Tibial nerve (tissue), 4 donors: ENCODE measurements around the gene ZDHHC16.

ENCODE experiments used
- EP300 ChIP-seq, 2 donors: sonication (generic); formaldehyde crosslinking; IDR thresholded peaks; one replicate each; pipeline ENCODE4 v1.6.1; 2017; ENCODE audit warnings: antibody characterized with exemption in 2 of 2, mild to moderate bottlenecking in 1 of 2
- POLR2A ChIP-seq, 2 donors: fragments of 450-650 bp; IDR thresholded peaks; one replicate each; pipeline ENCODE4 v1.6.1; 2017; ENCODE audit warnings: antibody characterized with exemption in 2 of 2, mild to moderate bottlenecking in 2 of 2, moderate library complexity in 2 of 2
- TF ChIP-seq, protein P1 (sequence below), 5 experiments: fragments of 200-600 bp in 3 of 5; fragments of 450-650 bp in 2 of 5; sonication (generic) in 3 of 5; IDR thresholded peaks; one replicate each; pipeline ENCODE4 v1.5.1; 2016 to 2019; ENCODE audit warnings: antibody characterized with exemption in 5 of 5, mild to moderate bottlenecking in 3 of 5, moderate library complexity in 2 of 5

DNA sequence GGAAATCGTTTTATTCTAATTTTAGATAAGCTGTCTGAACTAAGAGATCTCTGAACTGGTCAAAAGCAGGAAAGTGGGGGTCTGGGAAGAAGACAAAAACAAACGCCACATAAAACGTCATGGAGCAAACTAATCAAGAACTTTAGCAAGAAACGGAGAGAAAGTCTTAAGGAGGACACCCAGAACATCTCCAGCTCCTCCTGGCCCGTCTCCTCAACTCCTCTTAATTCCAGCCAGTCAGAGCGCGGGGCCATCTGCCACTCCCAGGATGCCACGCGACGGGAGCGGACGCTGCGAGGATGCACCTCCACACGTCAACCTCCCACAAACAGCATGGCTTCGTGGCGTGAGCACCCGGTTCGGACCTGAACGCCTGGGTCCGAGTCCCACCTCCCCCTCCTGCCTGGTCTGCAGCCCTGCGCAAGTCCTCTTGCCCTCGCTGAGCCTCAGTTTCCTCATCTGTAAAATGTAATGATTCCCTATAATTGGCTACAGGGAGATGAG, 51.6 kb downstream of the ZDHHC16 start:
- TF ChIP-seq POLR2A (IDR thresholded peaks at IDR 0.05) = no peak
- TF ChIP-seq, protein P1, sequence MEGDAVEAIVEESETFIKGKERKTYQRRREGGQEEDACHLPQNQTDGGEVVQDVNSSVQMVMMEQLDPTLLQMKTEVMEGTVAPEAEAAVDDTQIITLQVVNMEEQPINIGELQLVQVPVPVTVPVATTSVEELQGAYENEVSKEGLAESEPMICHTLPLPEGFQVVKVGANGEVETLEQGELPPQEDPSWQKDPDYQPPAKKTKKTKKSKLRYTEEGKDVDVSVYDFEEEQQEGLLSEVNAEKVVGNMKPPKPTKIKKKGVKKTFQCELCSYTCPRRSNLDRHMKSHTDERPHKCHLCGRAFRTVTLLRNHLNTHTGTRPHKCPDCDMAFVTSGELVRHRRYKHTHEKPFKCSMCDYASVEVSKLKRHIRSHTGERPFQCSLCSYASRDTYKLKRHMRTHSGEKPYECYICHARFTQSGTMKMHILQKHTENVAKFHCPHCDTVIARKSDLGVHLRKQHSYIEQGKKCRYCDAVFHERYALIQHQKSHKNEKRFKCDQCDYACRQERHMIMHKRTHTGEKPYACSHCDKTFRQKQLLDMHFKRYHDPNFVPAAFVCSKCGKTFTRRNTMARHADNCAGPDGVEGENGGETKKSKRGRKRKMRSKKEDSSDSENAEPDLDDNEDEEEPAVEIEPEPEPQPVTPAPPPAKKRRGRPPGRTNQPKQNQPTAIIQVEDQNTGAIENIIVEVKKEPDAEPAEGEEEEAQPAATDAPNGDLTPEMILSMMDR (IDR thresholded peaks at IDR 0.05) = no peak
- no peak for TF ChIP-seq EP300 (IDR thresholded peaks at IDR 0.05)
